Measurements from ENCODE around the gene MTMR6.

DNA sequence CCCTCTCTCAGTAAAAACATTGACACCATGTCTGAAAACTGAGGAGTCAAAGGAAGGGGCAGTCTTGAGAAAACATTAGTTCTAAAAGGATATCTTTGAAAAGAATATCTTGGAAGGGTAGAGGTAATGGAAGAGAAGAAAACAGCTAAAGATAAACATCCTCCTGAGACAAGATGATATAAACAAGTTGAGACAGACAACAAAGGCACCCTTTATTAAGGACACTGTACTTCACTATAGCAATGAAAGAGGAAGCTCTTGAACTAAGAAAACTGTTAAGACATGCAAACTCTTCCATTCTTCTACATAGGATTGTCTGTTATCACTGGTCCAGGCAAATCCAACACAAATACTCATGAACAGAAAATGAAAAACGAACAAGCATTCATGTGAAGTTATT lies 46.3 kb downstream of the MTMR6 start:
- TF ChIP-seq EZH2 (IDR thresholded peaks at IDR 0.05; ENCODE audit: borderline replicate concordance, low read depth, low read length, severe bottlenecking): no peak
- TF ChIP-seq, protein P1, sequence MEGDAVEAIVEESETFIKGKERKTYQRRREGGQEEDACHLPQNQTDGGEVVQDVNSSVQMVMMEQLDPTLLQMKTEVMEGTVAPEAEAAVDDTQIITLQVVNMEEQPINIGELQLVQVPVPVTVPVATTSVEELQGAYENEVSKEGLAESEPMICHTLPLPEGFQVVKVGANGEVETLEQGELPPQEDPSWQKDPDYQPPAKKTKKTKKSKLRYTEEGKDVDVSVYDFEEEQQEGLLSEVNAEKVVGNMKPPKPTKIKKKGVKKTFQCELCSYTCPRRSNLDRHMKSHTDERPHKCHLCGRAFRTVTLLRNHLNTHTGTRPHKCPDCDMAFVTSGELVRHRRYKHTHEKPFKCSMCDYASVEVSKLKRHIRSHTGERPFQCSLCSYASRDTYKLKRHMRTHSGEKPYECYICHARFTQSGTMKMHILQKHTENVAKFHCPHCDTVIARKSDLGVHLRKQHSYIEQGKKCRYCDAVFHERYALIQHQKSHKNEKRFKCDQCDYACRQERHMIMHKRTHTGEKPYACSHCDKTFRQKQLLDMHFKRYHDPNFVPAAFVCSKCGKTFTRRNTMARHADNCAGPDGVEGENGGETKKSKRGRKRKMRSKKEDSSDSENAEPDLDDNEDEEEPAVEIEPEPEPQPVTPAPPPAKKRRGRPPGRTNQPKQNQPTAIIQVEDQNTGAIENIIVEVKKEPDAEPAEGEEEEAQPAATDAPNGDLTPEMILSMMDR (IDR thresholded peaks at IDR 0.05; ENCODE audit: borderline replicate concordance, extremely low read depth, low read length, poor library complexity, severe bottlenecking): no peak

Measured in DND-41 (cell line).